OCI-LY7 (cell line): Measurements from ENCODE around the gene DERA.

ENCODE experiments used
- EZH2phosphoT487 ChIP-seq: fragments of 200-600 bp; sonication (generic); IDR thresholded peaks from 2 replicates; pipeline ENCODE4 v1.6.1; 2018; ENCODE audit warnings: low read depth, borderline replicate concordance, mild to moderate bottlenecking, mixed run types, antibody characterized with exemption, low read length, moderate library complexity, mixed read lengths
- TF ChIP-seq, protein P1 (sequence below): fragments of 200-600 bp; sonication (generic); conservative IDR thresholded peaks from 2 replicates; pipeline ENCODE4 v1.5.1; 2014; ENCODE audit warnings: mild to moderate bottlenecking, antibody characterized with exemption, low read length, moderate library complexity, mixed read lengths

DNA sequence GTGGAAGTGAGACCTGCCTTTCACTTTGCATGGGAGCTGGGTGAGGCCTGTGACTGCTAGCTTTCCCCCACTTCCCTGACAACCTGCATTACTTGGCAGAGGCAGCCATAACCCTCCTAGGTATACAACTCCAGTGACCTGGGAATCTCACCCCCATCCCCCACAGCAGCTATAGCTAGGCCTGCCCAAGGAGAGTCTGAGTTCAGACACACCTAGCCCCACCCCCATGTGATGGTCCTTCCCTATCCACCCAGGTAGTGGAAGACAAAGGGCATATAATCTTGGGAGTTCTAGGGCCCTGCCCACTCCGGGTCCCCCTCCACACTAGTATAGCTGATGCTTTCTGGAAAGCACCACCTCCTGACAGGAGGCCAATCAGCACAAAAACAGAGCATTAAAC, 35.3 kb upstream of the DERA start:
- TF ChIP-seq, protein P1, sequence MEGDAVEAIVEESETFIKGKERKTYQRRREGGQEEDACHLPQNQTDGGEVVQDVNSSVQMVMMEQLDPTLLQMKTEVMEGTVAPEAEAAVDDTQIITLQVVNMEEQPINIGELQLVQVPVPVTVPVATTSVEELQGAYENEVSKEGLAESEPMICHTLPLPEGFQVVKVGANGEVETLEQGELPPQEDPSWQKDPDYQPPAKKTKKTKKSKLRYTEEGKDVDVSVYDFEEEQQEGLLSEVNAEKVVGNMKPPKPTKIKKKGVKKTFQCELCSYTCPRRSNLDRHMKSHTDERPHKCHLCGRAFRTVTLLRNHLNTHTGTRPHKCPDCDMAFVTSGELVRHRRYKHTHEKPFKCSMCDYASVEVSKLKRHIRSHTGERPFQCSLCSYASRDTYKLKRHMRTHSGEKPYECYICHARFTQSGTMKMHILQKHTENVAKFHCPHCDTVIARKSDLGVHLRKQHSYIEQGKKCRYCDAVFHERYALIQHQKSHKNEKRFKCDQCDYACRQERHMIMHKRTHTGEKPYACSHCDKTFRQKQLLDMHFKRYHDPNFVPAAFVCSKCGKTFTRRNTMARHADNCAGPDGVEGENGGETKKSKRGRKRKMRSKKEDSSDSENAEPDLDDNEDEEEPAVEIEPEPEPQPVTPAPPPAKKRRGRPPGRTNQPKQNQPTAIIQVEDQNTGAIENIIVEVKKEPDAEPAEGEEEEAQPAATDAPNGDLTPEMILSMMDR = no peak
- TF ChIP-seq EZH2phosphoT487 = no peak
